Measurements from ENCODE around the gene PCSK9. TPM values are rescaled to one million over a fixed set of nuclear protein-coding genes. Genes with fewer than 3 reads are reported as not detected.

Gene PCSK9
- polyA plus RNA-seq, 3 donors, result not detected

GRCh38 chr1:55071477-55071876 is 32.1 kb downstream of the PCSK9 start:
- Mint-ChIP-seq H3K27me3 (ENCODE audit: low read depth in 3 of 3) (no peaks in the 10 kb centered on the region), H3K4me1 (no peaks in the 10 kb centered on the region), H3K9me3 (no peaks in the 10 kb centered on the region), H3K27ac (peak overlapping the region in 3 of 7 donors; percentile 2 to 27 (median 25)), H3K36me3 (peaks cover 88 to 93% of the 10 kb centered on the region in 2 donors), H3K4me3 (no peak overlapping the region)
- H3K27me3 ChIP-seq (ENCODE audit: control insufficient read depth in 2 of 2, insufficient read depth in 2 of 2, low read length in 2 of 2), result no peaks in the 10 kb centered on the region
- H3K79me2 ChIP-seq (ENCODE audit: insufficient read depth, low read length), result no peaks in the 10 kb centered on the region
- no peak for DNase-seq
- no peaks in the 10 kb centered on the region for H3K4me1 ChIP-seq (ENCODE audit: control insufficient read depth in 1 of 2, insufficient read depth in 2 of 2, low read length in 2 of 2)
- H3K9ac ChIP-seq (ENCODE audit: insufficient read depth, low read length, poor library complexity, severe bottlenecking), result no peak overlapping the region
- peaks cover 99% of the 10 kb centered on the region in 2 donors for H3K36me3 ChIP-seq (replicated peaks in 1 of 2; ENCODE audit: control insufficient read depth in 1 of 2, insufficient read depth in 2 of 2, low read length in 2 of 2)
- WGBS (ENCODE audit: insufficient coverage), result 79% methylated on average over 8 of the region's 8 CpGs
- H3K4me2 ChIP-seq (replicated peaks; ENCODE audit: extremely low read depth, low read length, poor library complexity, severe bottlenecking), result no peak overlapping the region
- H4K20me1 ChIP-seq (ENCODE audit: insufficient read depth, low read length), result no peaks in the 10 kb centered on the region
- no peak for TF ChIP-seq CTCF (IDR thresholded peaks at IDR 0.05)
- H2AFZ ChIP-seq (ENCODE audit: insufficient read depth, low read depth, low read length, poor library complexity, severe bottlenecking), result no peak overlapping the region
- intact Hi-C loops (cut with micrococcal nuclease), result no loop called here
- H3K4me3 ChIP-seq (replicated peaks in 1 of 3; ENCODE audit: low read depth in 2 of 3, low read length in 3 of 3), result no peak overlapping the region
- H3K9me3 ChIP-seq (replicated peaks in 1 of 2; ENCODE audit: control insufficient read depth in 1 of 2, insufficient read depth in 1 of 2, low read length in 2 of 2), result no peaks in the 10 kb centered on the region
- H3K27ac ChIP-seq (ENCODE audit: low read depth in 1 of 2, low read length in 2 of 2), result no peak overlapping the region

DNA sequence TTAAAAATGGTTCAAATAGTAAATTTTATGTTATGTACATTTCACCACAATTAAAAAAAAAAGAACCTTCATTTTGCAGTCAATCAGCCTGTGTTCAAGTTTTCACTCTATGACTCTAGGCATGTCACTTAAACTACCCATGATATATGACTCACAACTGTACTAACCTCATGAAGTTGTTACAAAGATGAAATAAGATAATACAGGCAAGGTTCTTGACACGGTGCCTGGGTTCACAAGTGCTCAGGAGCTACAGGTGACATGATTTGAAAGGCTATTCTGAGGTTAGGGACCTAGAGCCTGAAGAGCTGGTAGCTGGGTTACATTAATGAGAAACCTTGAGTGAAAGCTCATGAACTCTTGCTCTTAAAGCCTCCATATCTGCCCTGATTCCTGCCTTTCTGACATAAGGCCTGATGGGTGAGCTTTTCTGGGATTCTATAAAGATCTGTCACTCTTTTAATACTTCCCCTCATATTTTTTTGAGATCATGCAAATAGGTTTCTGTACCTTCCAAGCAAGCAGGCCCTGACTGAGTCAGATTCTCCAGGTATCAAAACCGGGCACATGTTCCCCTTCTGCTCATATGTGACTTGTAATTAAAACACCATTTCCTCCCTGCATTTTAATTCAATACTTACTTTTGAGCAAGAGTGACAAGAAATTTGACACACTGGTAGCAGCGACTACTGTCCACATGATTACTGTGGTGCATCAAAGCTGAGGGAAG is 34.0 kb downstream of the PCSK9 start:
- no peak overlapping the region for H3K9ac ChIP-seq (ENCODE audit: insufficient read depth, low read length, poor library complexity, severe bottlenecking)
- intact Hi-C loops (cut with micrococcal nuclease), result no loop called here
- H3K27me3 ChIP-seq (ENCODE audit: control insufficient read depth in 2 of 2, insufficient read depth in 2 of 2, low read length in 2 of 2), result no peaks in the 10 kb centered on the region
- WGBS (ENCODE audit: insufficient coverage), result no CpG with 5 or more reads among the region's 3 CpGs
- no peaks in the 10 kb centered on the region for H3K4me1 Mint-ChIP-seq
- H3K27me3 Mint-ChIP-seq (ENCODE audit: low read depth in 3 of 3), result no peaks in the 10 kb centered on the region
- H3K4me3 Mint-ChIP-seq, result no peak overlapping the region
- H3K27ac Mint-ChIP-seq, result no peak overlapping the region
- no peak for TF ChIP-seq CTCF (IDR thresholded peaks at IDR 0.05)
- H4K20me1 ChIP-seq (ENCODE audit: insufficient read depth, low read length), result no peaks in the 10 kb centered on the region
- DNase-seq, result no peak
- H3K4me1 ChIP-seq (ENCODE audit: control insufficient read depth in 1 of 2, insufficient read depth in 2 of 2, low read length in 2 of 2), result no peaks in the 10 kb centered on the region
- H3K9me3 ChIP-seq (replicated peaks in 1 of 2; ENCODE audit: control insufficient read depth in 1 of 2, insufficient read depth in 1 of 2, low read length in 2 of 2), result no peaks in the 10 kb centered on the region
- H3K4me3 ChIP-seq (replicated peaks in 1 of 3; ENCODE audit: low read depth in 2 of 3, low read length in 3 of 3), result no peak overlapping the region
- no peak overlapping the region for H3K4me2 ChIP-seq (replicated peaks; ENCODE audit: extremely low read depth, low read length, poor library complexity, severe bottlenecking)
- no peaks in the 10 kb centered on the region for H3K9me3 Mint-ChIP-seq
- no peaks in the 10 kb centered on the region for H3K79me2 ChIP-seq (ENCODE audit: insufficient read depth, low read length)
- peaks cover 87 to 99% of the 10 kb centered on the region in 2 donors for H3K36me3 Mint-ChIP-seq
- H3K36me3 ChIP-seq (replicated peaks in 1 of 2; ENCODE audit: control insufficient read depth in 1 of 2, insufficient read depth in 2 of 2, low read length in 2 of 2), result peaks cover 99% of the 10 kb centered on the region in 2 donors
- H3K27ac ChIP-seq (ENCODE audit: low read depth in 1 of 2, low read length in 2 of 2), result no peak overlapping the region
- H2AFZ ChIP-seq (ENCODE audit: insufficient read depth, low read depth, low read length, poor library complexity, severe bottlenecking), result no peak overlapping the region
